Body of pancreas (tissue), 4 donors: ENCODE measurements around the gene SLC24A3.

Experiments used
- CTCF ChIP-seq, 7 experiments: fragments of 450-650 bp in 4 of 7; fragments of 200-600 bp in 3 of 7; sonication (generic) in 3 of 7; IDR thresholded peaks; one replicate each; pipeline ENCODE4 v1.5.1; 2016 to 2019; ENCODE audit warnings: antibody characterized with exemption in 7 of 7
- POLR2A ChIP-seq, 3 donors: fragments of 450-650 bp; IDR thresholded peaks; one replicate each; pipeline ENCODE4 v1.6.1; 2016; ENCODE audit warnings: antibody characterized with exemption in 3 of 3, mild to moderate bottlenecking in 2 of 3

GRCh38 chr20:19341348-19342053, 129.1 kb downstream of the SLC24A3 start:
- TF ChIP-seq CTCF (IDR thresholded peaks at IDR 0.05) (no peak), POLR2A (IDR thresholded peaks at IDR 0.05) (no peak)
